GM18498 (cell line): Measurements from ENCODE around the gene DYNC1I1.

Source experiments
- ATAC-seq: cut with Tn5 transposase; IDR thresholded peaks from one replicate; pipeline ENCODE4 v1.9.1; 2021; ENCODE audit warnings: mild to moderate bottlenecking, moderate library complexity; ENCODE audit not compliant: unreplicated experiment

The DYNC1I1 gene

DNA sequence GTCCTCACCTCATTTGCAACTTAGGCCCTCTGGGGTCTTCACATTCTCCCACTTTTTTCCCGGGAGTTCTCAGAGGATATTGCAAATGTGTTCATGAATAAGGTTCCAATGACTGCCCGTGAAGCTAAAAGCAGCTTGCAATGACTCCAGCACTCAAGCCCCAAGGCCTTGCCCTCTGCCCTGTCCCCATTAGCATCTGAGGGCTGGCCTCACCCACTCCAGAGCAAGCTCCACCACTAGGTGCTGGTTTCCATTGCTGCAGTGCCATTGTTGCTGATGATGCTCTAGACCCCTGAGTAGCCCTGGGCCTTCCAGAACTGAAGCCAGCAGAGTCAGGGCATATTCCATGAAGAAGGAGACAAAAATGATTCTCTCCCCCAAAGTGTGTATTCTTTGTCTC lies 236.8 kb downstream of the DYNC1I1 start:
- ATAC-seq = no peak

- no peak for ATAC-seq
These were observed 241.5 kb downstream of the DYNC1I1 start for GRCh38 chr7:96013836-96014235.

- no peak for ATAC-seq
These were observed 242.3 kb downstream of the DYNC1I1 start for GRCh38 chr7:96014617-96015016.

DNA sequence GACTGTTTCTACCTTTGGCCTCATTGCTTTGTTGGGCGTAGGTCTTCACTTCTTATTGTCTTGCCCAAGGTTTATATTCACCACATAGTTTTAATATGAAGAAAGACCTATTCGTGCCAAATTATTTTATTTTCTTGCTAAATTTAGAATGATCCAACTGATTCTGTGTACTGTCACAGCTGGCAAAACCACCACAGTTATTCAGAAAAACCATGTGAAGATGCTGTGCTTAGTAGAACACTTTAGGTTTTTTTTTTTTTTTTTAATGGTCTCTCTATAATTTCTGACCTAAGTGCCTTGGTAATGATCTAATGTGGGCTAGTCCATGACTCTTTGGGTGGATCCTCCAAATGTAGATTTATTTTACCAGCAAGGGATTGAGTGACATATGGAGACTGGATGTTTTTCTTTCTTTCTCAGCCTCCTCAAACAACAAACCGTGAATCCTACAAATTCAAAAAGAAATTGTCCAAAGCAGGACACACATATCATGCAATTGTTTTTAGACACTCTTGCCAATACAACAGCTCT lies 243.8 kb downstream of the DYNC1I1 start:
- no peak for ATAC-seq

DNA sequence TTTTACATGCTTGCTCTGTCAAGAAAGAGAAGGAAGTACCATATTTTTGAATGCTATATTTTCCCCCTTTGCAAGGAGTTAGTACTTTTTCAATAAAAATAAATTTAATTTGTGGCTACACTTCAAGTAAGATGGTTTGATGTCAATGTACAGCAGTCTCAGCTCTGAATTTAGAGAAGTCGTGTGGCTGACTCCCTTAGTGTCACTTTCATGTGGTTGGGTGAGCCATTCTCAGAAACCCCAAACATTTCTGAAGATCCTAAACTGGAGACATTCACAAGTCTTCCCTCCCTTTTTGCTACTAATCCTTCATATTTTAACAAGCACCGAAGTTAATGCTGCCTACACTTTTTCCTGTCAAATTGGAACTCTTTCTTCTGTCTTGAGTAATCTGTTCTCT lies 244.4 kb downstream of the DYNC1I1 start:
- no peak for ATAC-seq

DNA sequence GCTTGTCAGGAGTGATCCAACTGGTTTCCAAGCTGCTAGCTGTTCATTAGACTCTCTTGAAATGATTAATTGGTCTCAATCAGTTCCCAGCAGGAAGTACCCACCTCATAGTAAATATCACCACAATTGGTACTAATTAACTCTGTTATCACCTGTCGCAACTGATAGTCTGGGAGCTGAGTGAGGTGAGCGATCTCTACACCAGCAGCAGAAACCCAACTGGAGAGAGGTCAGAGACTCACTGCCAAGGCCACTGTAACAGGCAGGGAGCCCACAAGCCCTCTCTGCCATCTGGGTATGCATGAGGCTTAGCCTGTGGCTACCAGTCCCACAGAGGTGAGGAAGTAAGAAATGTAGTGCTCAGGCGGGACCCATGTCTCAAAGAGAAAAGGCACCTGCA lies 245.5 kb downstream of the DYNC1I1 start:
- ATAC-seq = no peak

DNA sequence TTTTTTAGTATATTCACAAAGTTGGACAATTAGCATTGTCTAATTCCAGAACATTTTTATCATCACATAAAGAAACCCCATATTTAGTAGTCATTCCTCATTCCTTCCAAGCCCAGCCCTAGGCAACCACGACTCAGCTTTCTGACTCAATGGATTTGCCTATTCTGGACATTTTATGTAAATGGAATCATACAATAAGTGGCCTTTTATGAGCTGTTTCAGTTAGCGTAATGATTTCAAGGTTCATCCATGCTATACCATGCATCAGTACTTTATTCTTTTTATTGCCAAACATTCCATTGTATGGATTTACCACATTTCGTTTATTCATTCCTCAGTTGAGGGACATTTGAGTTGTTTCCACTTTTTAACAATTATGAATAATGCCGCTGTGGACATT lies 249.2 kb downstream of the DYNC1I1 start:
- ATAC-seq = no peak

DNA sequence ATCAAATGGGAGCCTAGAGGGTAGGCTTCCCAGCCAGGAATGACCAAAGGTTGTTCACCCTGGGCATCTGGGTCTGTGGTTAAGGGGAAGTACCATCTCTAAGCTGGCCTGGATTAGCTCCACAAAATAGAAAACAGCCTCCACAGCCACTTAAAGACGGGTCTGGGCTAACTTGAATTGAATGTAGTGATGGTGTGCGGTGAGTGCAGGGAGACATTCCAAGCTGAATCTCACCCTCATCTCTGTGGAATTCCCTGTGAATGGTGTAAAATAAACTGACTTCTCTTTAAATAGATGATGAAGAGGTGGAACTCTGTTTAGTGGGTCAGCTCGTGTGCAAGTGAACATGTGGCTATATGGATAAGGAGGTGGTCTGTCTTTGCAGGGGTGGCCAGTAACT lies 251.0 kb downstream of the DYNC1I1 start:
- no peak for ATAC-seq

- ATAC-seq = no peak
These were observed 253.7 kb downstream of the DYNC1I1 start for GRCh38 chr7:96026010-96026409.

DNA sequence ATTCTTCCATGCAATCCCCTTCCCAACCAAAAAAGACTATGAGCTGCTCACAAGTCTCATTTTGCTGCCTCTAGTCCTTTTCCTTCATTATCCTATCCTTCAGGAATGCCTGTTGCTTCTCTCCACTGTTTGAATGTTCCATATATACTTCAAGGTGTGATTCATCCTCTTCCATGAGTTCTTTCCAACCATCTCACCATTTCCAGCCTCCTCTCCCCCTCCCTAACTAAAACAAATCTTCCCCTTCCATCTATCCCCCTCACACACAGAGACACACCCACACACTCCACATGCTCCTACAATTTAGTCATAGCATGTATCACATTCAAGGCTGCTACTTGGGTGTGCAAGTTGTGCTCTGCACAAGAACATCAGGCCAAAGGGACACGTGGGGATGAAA lies 254.3 kb downstream of the DYNC1I1 start:
- no peak for ATAC-seq

- ATAC-seq = no peak
These were observed 256.4 kb downstream of the DYNC1I1 start for GRCh38 chr7:96028729-96029128.

- ATAC-seq = no peak
These were observed 260.8 kb downstream of the DYNC1I1 start for GRCh38 chr7:96033009-96033598.

GRCh38 chr7:96034940-96035727 lies 262.8 kb downstream of the DYNC1I1 start:
- ATAC-seq = no peak

- no peak for ATAC-seq
These were observed 268.0 kb downstream of the DYNC1I1 start for GRCh38 chr7:96040250-96040772.

- no peak for ATAC-seq
These were observed 268.8 kb downstream of the DYNC1I1 start for GRCh38 chr7:96041171-96041570.

DNA sequence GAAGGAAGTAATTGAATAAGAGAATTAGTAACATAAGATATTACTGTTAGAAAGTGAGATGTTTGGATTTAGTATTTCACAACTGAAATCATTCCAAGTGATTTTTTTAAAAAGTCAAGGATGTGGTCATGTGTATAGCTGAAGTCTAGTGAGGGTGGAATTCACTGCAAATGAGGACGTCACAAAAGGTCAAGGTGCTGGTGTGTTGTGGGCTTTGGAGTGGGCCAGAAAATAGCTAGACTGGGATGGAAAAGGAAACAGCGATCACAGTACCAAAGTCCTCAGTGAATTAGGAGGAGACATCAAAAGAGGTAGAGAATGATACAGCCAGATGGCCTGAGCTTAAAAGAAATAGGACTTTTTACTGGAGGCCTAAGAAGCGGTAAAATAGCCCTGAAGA lies 272.8 kb downstream of the DYNC1I1 start:
- no peak for ATAC-seq

GRCh38 chr7:96045919-96046318 lies 273.6 kb downstream of the DYNC1I1 start:
- ATAC-seq = no peak

GRCh38 chr7:96052289-96052688 lies 279.9 kb downstream of the DYNC1I1 start:
- ATAC-seq = no peak

GRCh38 chr7:96052860-96053470 lies 280.6 kb downstream of the DYNC1I1 start:
- ATAC-seq = no peak

- no peak for ATAC-seq
These were observed 283.4 kb downstream of the DYNC1I1 start for GRCh38 chr7:96055717-96056116.

DNA sequence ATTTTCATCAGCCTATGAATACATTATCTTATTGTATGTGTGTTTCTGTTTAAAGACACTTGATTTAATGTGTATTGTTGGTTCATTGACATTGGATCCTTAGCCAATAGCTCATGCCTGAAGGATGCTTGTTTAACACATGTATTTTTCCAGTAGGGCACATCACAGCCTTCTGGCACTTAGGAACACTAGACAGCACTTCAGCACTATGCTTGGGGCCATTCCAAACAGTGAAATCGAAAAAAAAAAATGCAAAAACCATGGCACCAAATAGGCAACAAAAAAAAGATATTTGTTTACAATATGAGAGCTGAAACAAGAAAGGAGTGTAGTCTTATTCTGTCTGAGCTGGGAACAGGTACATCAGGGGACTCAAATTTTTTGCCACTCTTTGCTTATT lies 286.7 kb downstream of the DYNC1I1 start:
- no peak for ATAC-seq

DNA sequence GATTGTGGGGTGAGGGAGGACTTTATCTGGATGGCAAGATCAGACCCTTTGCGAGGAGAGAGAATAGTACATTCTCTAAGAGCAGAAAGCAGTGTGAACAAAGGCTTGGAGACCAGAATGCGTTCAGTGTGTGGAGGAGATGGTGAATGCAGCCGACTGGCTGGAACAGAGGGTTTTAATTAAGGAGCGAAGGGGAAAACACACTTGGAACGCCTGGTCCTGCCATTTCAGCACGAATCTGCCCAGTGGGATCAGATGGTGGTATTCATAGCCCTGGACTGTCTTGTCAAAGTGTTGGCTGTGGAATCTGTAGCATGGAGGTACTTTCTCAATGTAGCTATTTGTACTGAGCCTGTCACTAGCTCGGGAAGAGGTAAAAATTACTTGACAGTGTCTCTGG lies 288.7 kb downstream of the DYNC1I1 start:
- ATAC-seq = no peak
